ENCODE results near the gene MPST. TPM values are rescaled to one million over a fixed set of nuclear protein-coding genes. Genes with fewer than 3 reads are reported as not detected.
A peak's percentile ranks its signal among the peaks of the same experiment; 100 is the strongest.

The MPST gene
- 10 to 100 TPM; 27.1 to 81.2 (median 42.0) TPM for total RNA-seq
- 100 to 1,000 TPM; 160 to 192 TPM for polyA plus RNA-seq
- long read RNA-seq, donor 1, transcript MPST-206 (3 exons, 1,331 nt), result major isoform, 123 of 229 reads
- long read RNA-seq, donor 1, transcript MPST-201 (4 exons, 1,504 nt), result minor isoform, 7 of 229 reads
- long read RNA-seq, donor 1, transcript MPST-203 (3 exons, 1,345 nt), result minor isoform, 18 of 229 reads
- long read RNA-seq, donor 1, partial matches to known transcripts, result 44 of 229 reads
- long read RNA-seq, donor 1, other reads (novel, unspliced or antisense), result 37 of 229 reads
- long read RNA-seq, donor 2, transcript MPST-201 (4 exons, 1,504 nt), result minor isoform, 5 of 268 reads
- long read RNA-seq, donor 2, transcript MPST-206 (3 exons, 1,331 nt), result major isoform, 153 of 268 reads
- long read RNA-seq, donor 2, transcript MPST-203 (3 exons, 1,345 nt), result minor isoform, 15 of 268 reads
- long read RNA-seq, donor 2, partial matches to known transcripts, result 49 of 268 reads
- long read RNA-seq, donor 2, other reads (novel, unspliced or antisense), result 46 of 268 reads
- long read RNA-seq, donor 3, transcript MPST-206 (3 exons, 1,331 nt), result major isoform, 57 of 142 reads
- long read RNA-seq, donor 3, transcript MPST-203 (3 exons, 1,345 nt), result minor isoform, 27 of 142 reads
- long read RNA-seq, donor 3, partial matches to known transcripts, result 39 of 142 reads
- long read RNA-seq, donor 3, other reads (novel, unspliced or antisense), result 14 of 142 reads

- H3K4me1 ChIP-seq, result peaks cover 20 to 77% (median 61%) of the 10 kb centered on the region in 9 donors
Observed at GRCh38 chr22:37019309-37020191, at the start of gene MPST, which contains the start of gene TST. Gene MPST (plus strand): TSS chr22:37019742. CDS start chr22:37019837, 95 bp downstream. Gene TST (minus strand): TSS chr22:37019447. CDS start chr22:37018732, 715 bp downstream.

DNA sequence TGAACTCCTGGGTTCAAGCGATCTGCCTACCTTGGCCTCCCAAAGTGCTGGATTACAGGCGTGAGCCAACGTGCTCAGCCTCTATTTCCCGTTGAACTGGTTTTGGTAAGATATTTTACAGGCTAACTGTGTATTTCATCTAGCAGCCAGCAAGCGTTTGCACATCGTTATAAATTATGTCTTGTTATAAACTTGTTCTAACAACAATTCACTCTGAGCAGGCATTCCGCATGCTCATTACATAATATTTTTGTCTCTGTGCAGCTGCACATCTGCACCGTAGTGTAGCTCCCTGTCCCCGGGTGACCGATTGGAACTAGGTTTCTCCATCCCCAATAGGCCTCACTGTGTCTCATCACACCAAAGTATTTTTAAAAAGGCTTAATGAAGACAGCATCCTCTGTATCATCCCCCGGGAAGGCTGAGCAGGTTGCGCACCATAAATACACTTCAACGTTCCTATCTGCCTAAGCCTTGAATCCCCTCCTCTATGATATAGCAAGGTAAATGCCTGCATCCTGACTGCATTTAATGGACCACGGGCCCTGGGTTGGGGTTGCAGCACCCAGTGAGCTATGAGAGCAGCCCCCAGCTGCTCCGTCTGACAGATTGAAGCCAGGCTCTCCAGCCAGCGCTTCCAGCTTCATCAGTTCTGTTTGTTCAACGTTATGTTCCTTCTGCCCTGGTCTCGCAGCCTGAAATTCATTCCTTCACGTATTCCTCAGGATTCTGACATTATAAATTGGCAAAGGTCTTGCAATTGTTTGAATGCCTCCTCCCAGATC, 48.0 kb upstream of the MPST start:
- Histone ChIP-seq H3K4me1 (peaks cover 0 to 4% (median 0%) of the 10 kb centered on the region in 9 donors), H3K4me3 (no peak overlapping the region), H3K27me3 (no peaks in the 10 kb centered on the region), H3K27ac (no peak overlapping the region), H3K9me3 (no peaks in the 10 kb centered on the region), H3K36me3 (no peaks in the 10 kb centered on the region)
- no peak for DNase-seq
- no peak for ATAC-seq
- TF ChIP-seq, protein P1, sequence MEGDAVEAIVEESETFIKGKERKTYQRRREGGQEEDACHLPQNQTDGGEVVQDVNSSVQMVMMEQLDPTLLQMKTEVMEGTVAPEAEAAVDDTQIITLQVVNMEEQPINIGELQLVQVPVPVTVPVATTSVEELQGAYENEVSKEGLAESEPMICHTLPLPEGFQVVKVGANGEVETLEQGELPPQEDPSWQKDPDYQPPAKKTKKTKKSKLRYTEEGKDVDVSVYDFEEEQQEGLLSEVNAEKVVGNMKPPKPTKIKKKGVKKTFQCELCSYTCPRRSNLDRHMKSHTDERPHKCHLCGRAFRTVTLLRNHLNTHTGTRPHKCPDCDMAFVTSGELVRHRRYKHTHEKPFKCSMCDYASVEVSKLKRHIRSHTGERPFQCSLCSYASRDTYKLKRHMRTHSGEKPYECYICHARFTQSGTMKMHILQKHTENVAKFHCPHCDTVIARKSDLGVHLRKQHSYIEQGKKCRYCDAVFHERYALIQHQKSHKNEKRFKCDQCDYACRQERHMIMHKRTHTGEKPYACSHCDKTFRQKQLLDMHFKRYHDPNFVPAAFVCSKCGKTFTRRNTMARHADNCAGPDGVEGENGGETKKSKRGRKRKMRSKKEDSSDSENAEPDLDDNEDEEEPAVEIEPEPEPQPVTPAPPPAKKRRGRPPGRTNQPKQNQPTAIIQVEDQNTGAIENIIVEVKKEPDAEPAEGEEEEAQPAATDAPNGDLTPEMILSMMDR (IDR thresholded peaks at IDR 0.05), result no peak
- 76 to 78% methylated on average over 19 of the region's 19 CpGs for WGBS, 2 donors
- intact Hi-C loops (cut with DNase I), result loop anchor here in 2 of 10 donors (10.0 kb wide), 2 partner anchors 97 to 187 kb away; no protein-coding TSS in a partner anchor

More at GRCh38 chr22:37019309-37020191, at the start of gene MPST, which contains the start of gene TST:
- Histone ChIP-seq H3K36me3 (peaks cover 0 to 12% (median 4%) of the 10 kb centered on the region in 9 donors), H3K9me3 (no peaks in the 10 kb centered on the region), H3K27ac (peak within 1 kb of the TSS; percentile 82 to 98 (median 93)), H3K4me3 (peak within 1 kb of the TSS; percentile 68 to 98 (median 89)), H3K27me3 (no peaks in the 10 kb centered on the region)
- DNase-seq (peak; percentile 83 to 85), ATAC-seq (peak; percentile 84 to 90 (median 89))
- TF ChIP-seq, protein P1 (IDR thresholded peaks at IDR 0.05), result peak in 3 of 9 donors; percentile 23 to 40 (median 25)
- intact Hi-C loops (cut with DNase I), result no loop called here
- WGBS, 2 donors, result 0 to 1% methylated on average over 59 to 104 of the region's 107 CpGs

GRCh38 chr22:36976606-36977005, 42.9 kb upstream of the MPST start:
- H3K4me3 ChIP-seq, result no peak overlapping the region
- TF ChIP-seq, protein P1 (IDR thresholded peaks at IDR 0.05), result no peak
- H3K27ac ChIP-seq, result peak overlapping the region in 1 of 10 donors; percentile 80
- H3K27me3 ChIP-seq, result peaks cover 0 to 12% (median 0%) of the 10 kb centered on the region in 7 donors
- no peaks in the 10 kb centered on the region for H3K9me3 ChIP-seq
- WGBS, 2 donors, result 85 to 90% methylated on average over 4 of the region's 4 CpGs
- intact Hi-C loops (cut with DNase I), result loop anchor here in 8 of 10 donors (5.0 to 10.0 kb wide), 5 partner anchors 66 to 194 kb away; no protein-coding TSS in a partner anchor
- H3K4me1 ChIP-seq, result peaks cover 0 to 11% (median 5%) of the 10 kb centered on the region in 9 donors
- DNase-seq, result no peak
- H3K36me3 ChIP-seq, result no peaks in the 10 kb centered on the region
- no peak for ATAC-seq
